Suprapubic skin (tissue), 4 donors: ENCODE data around the gene FAM229A.

ENCODE experiments used
- CTCF ChIP-seq, 2 donors: fragments of 200-600 bp in 1 of 2; fragments of 450-650 bp in 1 of 2; sonication (generic) in 1 of 2; IDR thresholded peaks; one replicate each; pipeline ENCODE4 v1.5.1; 2016 to 2019; ENCODE audit warnings: antibody characterized with exemption in 2 of 2, mild to moderate bottlenecking in 1 of 2, moderate library complexity in 1 of 2
- EP300 ChIP-seq: sonication (generic); formaldehyde crosslinking; IDR thresholded peaks from one replicate; pipeline ENCODE4 v1.6.1; 2017; ENCODE audit warnings: antibody characterized with exemption
- POLR2A ChIP-seq, 2 donors: fragments of 450-650 bp; IDR thresholded peaks; one replicate each; pipeline ENCODE4 v1.6.1; 2017; ENCODE audit warnings: antibody characterized with exemption in 2 of 2, mild to moderate bottlenecking in 2 of 2, moderate library complexity in 2 of 2
- POLR2AphosphoS5 ChIP-seq, 3 donors: sonication (generic); formaldehyde crosslinking; IDR thresholded peaks; one replicate each; pipeline ENCODE4 v1.6.1; 2017; ENCODE audit warnings: antibody characterized with exemption in 3 of 3

- TF ChIP-seq CTCF (IDR thresholded peaks at IDR 0.05) (no peak), POLR2A (IDR thresholded peaks at IDR 0.05) (no peak), EP300 (no peak), POLR2AphosphoS5 (IDR thresholded peaks at IDR 0.05) (no peak)
Measured at GRCh38 chr1:32358435-32358834, 3.9 kb downstream of the FAM229A start.
